Right lobe of liver (tissue), 4 donors: ENCODE data around the gene TCF4.

Experiments
- CTCF ChIP-seq, 4 donors: fragments of 200-600 bp in 3 of 4; fragments of 450-650 bp in 1 of 4; IDR thresholded peaks; one replicate each; pipeline versions ENCODE4 v1.5.1 to v1.8.0; 2016 to 2022; ENCODE audit warnings: antibody characterized with exemption in 4 of 4, mild to moderate bottlenecking in 2 of 4
- POLR2A ChIP-seq: fragments of 450-650 bp; IDR thresholded peaks from one replicate; pipeline ENCODE4 v1.6.1; 2017; ENCODE audit warnings: antibody characterized with exemption, mild to moderate bottlenecking
- donor health status: DM: no; HTN: no; CAD: no.
- donor health status: DM: no; HTN: no; CAD: no.
- donor health status: DM: no; HTN: yes; CAD: no.

GRCh38 chr18:55475467-55475866 lies 112.5 kb downstream of the TCF4 start:
- TF ChIP-seq POLR2A: no peak
- no peak for TF ChIP-seq CTCF (IDR thresholded peaks at IDR 0.05)
